Measurements from ENCODE around the gene TGFBR1.

- TF ChIP-seq EZH2 (IDR thresholded peaks at IDR 0.05), result no peak
- no peak for TF ChIP-seq POLR2AphosphoS5 (IDR thresholded peaks at IDR 0.05; ENCODE audit: borderline replicate concordance, low read depth, low read length)
Observed at GRCh38 chr9:99060621-99061020, 44.3 kb upstream of the TGFBR1 start.
